ENCODE measurements around the gene FCGR1A.
"Not testable (repeated sequence)": the region's sequence is repeated elsewhere in the genome, so short reads cannot be mapped to it uniquely, and the experiment has no call there.

- not testable (repeated sequence) for TF ChIP-seq POLR2AphosphoS5, POLR2A (IDR thresholded peaks at IDR 0.05; ENCODE audit: low read depth, low read length)
Measured at GRCh38 chr1:149793885-149794284, 11.4 kb downstream of the FCGR1A start.

All from GM12892 (cell line).